DMS79 treated with DMSO at 0.1 percent for 48 hours (cell line): Measurements from ENCODE around the gene ANAPC2.
"Not testable (repeated sequence)": the region's sequence is repeated elsewhere in the genome, so short reads cannot be mapped to it uniquely, and the experiment has no call there.

Experiments
- DNase-seq: peaks from one replicate; lab custom pipeline; 2025; lab: John Stamatoyannopoulos, UW

ANAPC2 gene

GRCh38 chr9:137145731-137146526 is 42.4 kb downstream of the ANAPC2 start:
- DNase-seq = no peak

- no peak for DNase-seq
These were observed 44.9 kb downstream of the ANAPC2 start for GRCh38 chr9:137143459-137143858.

GRCh38 chr9:137141976-137142936 is 46.1 kb downstream of the ANAPC2 start:
- no peak for DNase-seq

GRCh38 chr9:137141050-137141810 is 47.1 kb downstream of the ANAPC2 start:
- no peak for DNase-seq

- no peak for DNase-seq
These were observed 48.0 kb downstream of the ANAPC2 start for GRCh38 chr9:137140151-137141012.

- DNase-seq = no peak
These were observed 48.8 kb downstream of the ANAPC2 start for GRCh38 chr9:137139468-137140150.

- no peak for DNase-seq
These were observed 49.5 kb downstream of the ANAPC2 start, which contains the start of gene GRIN1 for GRCh38 chr9:137138722-137139467. Gene GRIN1, plus strand, starts transcription at chr9:137139154. Its CDS starts 333 bp downstream, at chr9:137139487.

GRCh38 chr9:137138058-137138721 is 50.2 kb downstream of the ANAPC2 start:
- peak; percentile 30 for DNase-seq

GRCh38 chr9:137136881-137137607 is 51.3 kb downstream of the ANAPC2 start:
- DNase-seq = no peak

- DNase-seq = peak; percentile 15
These were observed 52.0 kb downstream of the ANAPC2 start for GRCh38 chr9:137136261-137136880.

GRCh38 chr9:137135154-137135553 is 53.2 kb downstream of the ANAPC2 start:
- not testable (repeated sequence) for DNase-seq

- DNase-seq = no peak
These were observed 54.2 kb downstream of the ANAPC2 start for GRCh38 chr9:137134191-137134590.

GRCh38 chr9:137130176-137130755 is 58.1 kb downstream of the ANAPC2 start:
- no peak for DNase-seq

- peak; percentile 88 for DNase-seq
These were observed 58.7 kb downstream of the ANAPC2 start for GRCh38 chr9:137129456-137130175.

- DNase-seq = no peak
These were observed 59.4 kb downstream of the ANAPC2 start for GRCh38 chr9:137128862-137129455.

- DNase-seq = no peak
These were observed 60.0 kb downstream of the ANAPC2 start for GRCh38 chr9:137128158-137128861.
